T1000 (cell line): ENCODE measurements around the gene SRGAP3.

Experiments used
- DNase-seq: peaks from one replicate; lab custom pipeline; 2025; ENCODE audit warnings: mixed read lengths; lab: John Stamatoyannopoulos, UW

SRGAP3 gene

GRCh38 chr3:8985876-8986275 is 263.6 kb downstream of the SRGAP3 start:
- DNase-seq, result no peak

GRCh38 chr3:8985411-8985831 is 264.0 kb downstream of the SRGAP3 start:
- no peak for DNase-seq

GRCh38 chr3:8984526-8984925 is 264.9 kb downstream of the SRGAP3 start:
- no peak for DNase-seq

- no peak for DNase-seq
Measured at GRCh38 chr3:8984081-8984480, 265.4 kb downstream of the SRGAP3 start.

- DNase-seq, result no peak
Measured at GRCh38 chr3:8983591-8983990, 265.9 kb downstream of the SRGAP3 start.

GRCh38 chr3:8983026-8983425 is 266.4 kb downstream of the SRGAP3 start:
- no peak for DNase-seq

- no peak for DNase-seq
Measured at GRCh38 chr3:8982509-8982908, 266.9 kb downstream of the SRGAP3 start.

- no peak for DNase-seq
Measured at GRCh38 chr3:8981700-8982099, 267.7 kb downstream of the SRGAP3 start.

- no peak for DNase-seq
Measured at GRCh38 chr3:8981296-8981695, 268.1 kb downstream of the SRGAP3 start.

- no peak for DNase-seq
Measured at GRCh38 chr3:8980756-8981257, 268.6 kb downstream of the SRGAP3 start.

- DNase-seq, result no peak
Measured at GRCh38 chr3:8979262-8979661, 270.2 kb downstream of the SRGAP3 start.

- no peak for DNase-seq
Measured at GRCh38 chr3:8978551-8978950, 270.9 kb downstream of the SRGAP3 start.

- no peak for DNase-seq
Measured at GRCh38 chr3:8976540-8977182, 272.8 kb downstream of the SRGAP3 start.

- no peak for DNase-seq
Measured at GRCh38 chr3:8975081-8976020, 274.1 kb downstream of the SRGAP3 start.

- no peak for DNase-seq
Measured at GRCh38 chr3:8974458-8974857, 275.0 kb downstream of the SRGAP3 start.

GRCh38 chr3:8972639-8973038 is 276.8 kb downstream of the SRGAP3 start:
- no peak for DNase-seq

- DNase-seq, result peak; percentile 55
Measured at GRCh38 chr3:8970971-8971589, 278.4 kb downstream of the SRGAP3 start.

- no peak for DNase-seq
Measured at GRCh38 chr3:8969241-8969640, 280.2 kb downstream of the SRGAP3 start.

- no peak for DNase-seq
Measured at GRCh38 chr3:8968375-8968882, 281.0 kb downstream of the SRGAP3 start.

GRCh38 chr3:8967553-8967952 is 281.9 kb downstream of the SRGAP3 start:
- no peak for DNase-seq

- DNase-seq, result no peak
Measured at GRCh38 chr3:8966820-8967348, 282.6 kb downstream of the SRGAP3 start.

- DNase-seq, result no peak
Measured at GRCh38 chr3:8966150-8966819, 283.2 kb downstream of the SRGAP3 start.
